HepG2 (cell line): ENCODE measurements around the gene THUMPD1. TPM values are rescaled to one million over a fixed set of nuclear protein-coding genes. Genes with fewer than 3 reads are reported as not detected.

Experiments used
- ATAC-seq: fragments of 200-7000 bp; cut with Tn5 transposase; 3 replicates; pipeline ENCODE4 v1.9.1; 2020; ENCODE audit warnings: mild to moderate bottlenecking, moderate library complexity
- BruUV-seq: library from RNA; stranded (reverse); fragments of 400-500 nt; replicated peaks from 2 replicates; lab custom pipeline; 2021; lab: Mats Ljungman, UMichigan
- CTCF ChIA-PET: fragments of 300-600 bp; formaldehyde crosslinking; extraction: SDS; loops from one replicate; lab custom pipeline; 2021; ENCODE audit warnings: low total read pairs, inconsistent platforms, low intra/inter-chr PET ratio; lab: Yijun Ruan, JAX
- POLR2A ChIA-PET: fragments of 350-600 bp; sonication (Branson Sonifier 250); formaldehyde crosslinking; loops from one replicate; lab custom pipeline; 2020; ENCODE audit warnings: antibody characterized with exemption, inconsistent platforms; lab: Yijun Ruan, JAX
- DNase-seq: peaks from one replicate; pipeline ENCODE4 v3.0.0-alpha.2; 2015; ENCODE audit warnings: low spot score
- FAIRE-seq: peaks from 3 replicates; lab custom pipeline; 2011; peaks lifted over from hg19 to GRCh38; lab: Jason Lieb, UNC
- H2AFZ ChIP-seq: one replicate; pipeline ENCODE4 v1.6.1; 2011; ENCODE audit warnings: low read length, inconsistent platforms
- H3K27ac ChIP-seq: fragments of 300-600 bp; 3 replicates; pipeline ENCODE4 v1.8.0; 2011; ENCODE audit warnings: mixed run types, mild to moderate bottlenecking, mixed read lengths, low read length, inconsistent platforms; ENCODE audit not compliant: insufficient read depth; ENCODE audit errors: extremely low read length
- H3K27me3 ChIP-seq, 2 experiments: fragments of 200-600 bp in 1 of 2; 2 replicates in 1 of 2; 3 replicates in 1 of 2; pipeline versions ENCODE4 v1.6.0 to v1.8.0; 2011; ENCODE audit warnings: low read length in 2 of 2, mild to moderate bottlenecking in 2 of 2, moderate library complexity in 2 of 2, inconsistent platforms in 1 of 2; ENCODE audit not compliant: insufficient read depth in 2 of 2, control insufficient read depth in 1 of 2
- H3K36me3 ChIP-seq, 2 experiments: fragments of 200-600 bp in 1 of 2; replicated peaks in 1 of 2; 2 replicates in 1 of 2; 3 replicates in 1 of 2; pipeline versions ENCODE4 v1.5.1 to v1.8.0; 2011; ENCODE audit warnings: low read length in 2 of 2, inconsistent platforms in 1 of 2; ENCODE audit not compliant: insufficient read depth in 2 of 2, control insufficient read depth in 1 of 2
- H3K4me1 ChIP-seq: 2 replicates; pipeline ENCODE4 v1.5.1; 2012; ENCODE audit warnings: low read length, inconsistent platforms; ENCODE audit not compliant: insufficient read depth
- H3K4me2 ChIP-seq: 2 replicates; pipeline ENCODE4 v1.6.0; 2011; ENCODE audit warnings: low read depth, low read length, inconsistent platforms
- H3K4me3 ChIP-seq, 3 experiments: fragments of 200-600 bp in 1 of 3; sonication (generic), shearing (Covaris generic) in 1 of 3; replicated peaks in 1 of 3; 2 replicates each; pipeline ENCODE4 v1.5.1; 2011 to 2016; ENCODE audit warnings: low read length in 3 of 3, inconsistent platforms in 2 of 3, low read depth in 2 of 3, mild to moderate bottlenecking in 2 of 3, control low read depth in 1 of 3, mixed read lengths in 1 of 3; ENCODE audit not compliant: insufficient read depth in 1 of 3
- H3K79me2 ChIP-seq: one replicate; pipeline ENCODE4 v1.6.1; 2011; ENCODE audit warnings: low read length, inconsistent platforms; ENCODE audit not compliant: insufficient read depth
- H3K9ac ChIP-seq: 2 replicates; pipeline ENCODE4 v1.6.0; 2011; ENCODE audit warnings: mild to moderate bottlenecking, low read depth, low read length, inconsistent platforms; ENCODE audit not compliant: insufficient read depth
- H3K9me3 ChIP-seq: 2 replicates; pipeline ENCODE4 v1.5.1; 2012; ENCODE audit warnings: mild to moderate bottlenecking, low read length
- H4K20me1 ChIP-seq: 2 replicates; pipeline ENCODE4 v1.6.0; 2011; ENCODE audit warnings: inconsistent platforms, mild to moderate bottlenecking, low read length, moderate library complexity; ENCODE audit not compliant: insufficient read depth
- ARID2 ChIP-seq: sonication (generic); formaldehyde crosslinking; IDR thresholded peaks from 2 replicates; pipeline ENCODE4 v1.8.1; 2022; ENCODE audit warnings: mild to moderate bottlenecking, missing genetic modification reagents, borderline replicate concordance
- MXD4 ChIP-seq: IDR thresholded peaks from 2 replicates; pipeline ENCODE4 v1.6.1; 2016; ENCODE audit warnings: mild to moderate bottlenecking, missing biosample characterization, missing genetic modification reagents
- NAIF1 ChIP-seq: sonication (generic); formaldehyde crosslinking; IDR thresholded peaks from 2 replicates; pipeline ENCODE4 v1.5.0; 2020; ENCODE audit warnings: mild to moderate bottlenecking, missing genetic modification reagents, borderline replicate concordance
- PATZ1 ChIP-seq: sonication (generic); formaldehyde crosslinking; IDR thresholded peaks from 2 replicates; pipeline ENCODE4 v1.4.0; 2020; ENCODE audit warnings: missing genetic modification reagents
- PPARG ChIP-seq: conservative IDR thresholded peaks from 2 replicates; pipeline ENCODE4 v1.6.1; 2016; ENCODE audit warnings: missing biosample characterization, missing genetic modification reagents
- TBX2 ChIP-seq: sonication (generic); formaldehyde crosslinking; IDR thresholded peaks from 2 replicates; pipeline ENCODE4 v1.5.0; 2020; ENCODE audit warnings: missing genetic modification reagents, mild to moderate bottlenecking, borderline replicate concordance
- ZNF121 ChIP-seq: sonication (generic); formaldehyde crosslinking; IDR thresholded peaks from 2 replicates; pipeline ENCODE4 v1.5.0; 2020; ENCODE audit warnings: mild to moderate bottlenecking, missing genetic modification reagents
- ZNF577 ChIP-seq: sonication (generic); formaldehyde crosslinking; IDR thresholded peaks from 2 replicates; pipeline ENCODE4 v1.4.0; 2020; ENCODE audit warnings: mild to moderate bottlenecking, low read depth, missing genetic modification reagents, borderline replicate concordance
- ZNF616 ChIP-seq: sonication (generic); formaldehyde crosslinking; IDR thresholded peaks from 2 replicates; pipeline ENCODE4 v1.5.0; 2020; ENCODE audit warnings: low read depth, mild to moderate bottlenecking, missing genetic modification reagents
- WGBS: methylation state at CpG from one replicate; pipeline ENCODE4 v1.1.6; 2017; ENCODE audit warnings: low lambda C conversion rate; 5-methylcytosine and 5-hydroxymethylcytosine counted together
- in situ Hi-C: cut with HindIII; loops from 2 replicates; pipeline ENCODE4 v1.10.0; 2017; ENCODE audit warnings: low pct_unique_long_range_greater_than_20kb; ENCODE audit not compliant: extremely low pct_ligation_motif_present
- intact Hi-C: fragments of 100-400 bp; cut with micrococcal nuclease; formaldehyde crosslinking; loops from one replicate; pipeline ENCODE4 v1.10.0; 2022; ENCODE audit not compliant: unreplicated experiment
- polyA plus RNA-seq, 8 experiments: library from polyadenylated mRNA; depleted of rRNA in 3 of 8; stranded (reverse) in 7 of 8; unstranded in 1 of 8; fragments of >200 nt; fragmentation: Illumina TruSeq in 4 of 8; extraction: Trizol in 4 of 8; gene quantifications; 2 replicates each; pipeline versions ENCODE4 v1.2.1 to v1.2.3, GENCODE V29; 2011 to 2016; ENCODE audit warnings: low read depth in 4 of 8, missing spikeins in 1 of 8, mixed read lengths in 1 of 8; ENCODE audit not compliant: insufficient read depth in 1 of 8
- total RNA-seq, 5 experiments: library from RNA; depleted of rRNA; stranded (reverse); fragments of >200 nt; fragmentation: Illumina TruSeq; extraction: Trizol; gene quantifications; 2 replicates each; pipeline ENCODE4 v1.2.3, GENCODE V29; 2016; ENCODE audit warnings: low read depth in 1 of 5
- TF ChIP-seq, protein P1 (sequence below): sonication (generic); formaldehyde crosslinking; IDR thresholded peaks from 2 replicates; pipeline ENCODE4 v1.5.1; 2020; ENCODE audit warnings: missing genetic modification reagents, mild to moderate bottlenecking, borderline replicate concordance

The THUMPD1 gene
- total and polyA plus RNA-seq, 2 of the 13 experiments (the other 11 are each of a cell fraction or from before 2014, with no cell fraction given): 22.7 to 69.1 TPM

DNA sequence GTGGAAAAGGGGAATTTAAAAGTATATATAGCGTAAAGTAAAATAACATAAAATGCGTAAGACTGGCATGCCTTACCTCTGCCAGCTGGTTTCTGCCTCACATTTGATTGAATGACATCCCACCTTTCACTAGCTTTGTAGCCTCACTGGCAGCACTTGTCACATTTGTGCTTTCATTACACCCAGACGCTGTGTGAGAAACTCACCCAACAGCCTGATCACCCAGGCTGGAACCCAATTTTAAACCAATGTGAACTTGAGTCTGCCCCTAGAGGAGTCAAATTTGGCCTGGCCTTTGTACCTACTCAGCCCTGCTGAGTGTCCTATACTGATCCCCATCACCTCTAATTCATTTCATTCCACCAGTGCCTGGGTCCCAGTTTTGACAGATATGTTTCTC is 4.8 kb upstream of the THUMPD1 start:
- H3K36me3 ChIP-seq: no peaks in the 10 kb centered on the region
- TF ChIP-seq NAIF1 (CRISPR knock-in tag) (no peak), ZNF616 (CRISPR knock-in tag) (no peak), ARID2 (CRISPR knock-in tag) (no peak), ZNF121 (no peak), ZNF577 (CRISPR knock-in tag) (no peak)
- no peak overlapping the region for H2AFZ ChIP-seq
- H3K27ac ChIP-seq: no peak overlapping the region
- intact Hi-C loops (no loop called here), in situ Hi-C loops (no loop called here)
- peaks cover 22% of the 10 kb centered on the region for H3K4me1 ChIP-seq
- no peaks in the 10 kb centered on the region; a peak in 1 of 5 replicates for H3K27me3 ChIP-seq
- FAIRE-seq: no peak
- no peak for ATAC-seq
- DNase-seq: no peak
- no TSS peak for BruUV-seq
- no peak overlapping the region for H3K9ac ChIP-seq
- ChIA-PET POLR2A (no interaction called here), CTCF (no interaction called here)
- H4K20me1 ChIP-seq: no peaks in the 10 kb centered on the region
- no peak overlapping the region for H3K4me2 ChIP-seq
- 95% methylated on average over 3 of the region's 3 CpGs for WGBS
- H3K79me2 ChIP-seq: no peaks in the 10 kb centered on the region
- H3K9me3 ChIP-seq: peaks cover 16% of the 10 kb centered on the region
- no peak overlapping the region for H3K4me3 ChIP-seq

- no peak overlapping the region for H3K27ac ChIP-seq
- FAIRE-seq (peak; percentile 48), ATAC-seq (no peak), DNase-seq (no peak)
- H3K27me3 ChIP-seq: no peaks in the 10 kb centered on the region; a peak in 1 of 5 replicates
- H3K79me2 ChIP-seq: peaks cover 12% of the 10 kb centered on the region
- in situ Hi-C loops: no loop called here
- 53% methylated on average over 7 of the region's 7 CpGs for WGBS
- ChIA-PET CTCF (no interaction called here), POLR2A (no interaction called here)
- no peak overlapping the region for H2AFZ ChIP-seq
- intact Hi-C loops: no loop called here
- peaks cover 12% of the 10 kb centered on the region for H4K20me1 ChIP-seq
- no peaks in the 10 kb centered on the region for H3K36me3 ChIP-seq
- no TSS peak for BruUV-seq
- H3K4me1 ChIP-seq: peaks cover 29% of the 10 kb centered on the region
- peak overlapping the region; percentile 16; the same call in 1 of the 2 replicates for H3K4me2 ChIP-seq
- no peak overlapping the region for H3K4me3 ChIP-seq
- TF ChIP-seq PATZ1 (CRISPR knock-in tag) (no peak), MXD4 (CRISPR knock-in tag) (no peak), PPARG (CRISPR knock-in tag) (peak; percentile 66), TBX2 (CRISPR knock-in tag) (0 out of 2 replicates have a peak, but pooled peaks have one; percentile 15)
- TF ChIP-seq, protein P1, sequence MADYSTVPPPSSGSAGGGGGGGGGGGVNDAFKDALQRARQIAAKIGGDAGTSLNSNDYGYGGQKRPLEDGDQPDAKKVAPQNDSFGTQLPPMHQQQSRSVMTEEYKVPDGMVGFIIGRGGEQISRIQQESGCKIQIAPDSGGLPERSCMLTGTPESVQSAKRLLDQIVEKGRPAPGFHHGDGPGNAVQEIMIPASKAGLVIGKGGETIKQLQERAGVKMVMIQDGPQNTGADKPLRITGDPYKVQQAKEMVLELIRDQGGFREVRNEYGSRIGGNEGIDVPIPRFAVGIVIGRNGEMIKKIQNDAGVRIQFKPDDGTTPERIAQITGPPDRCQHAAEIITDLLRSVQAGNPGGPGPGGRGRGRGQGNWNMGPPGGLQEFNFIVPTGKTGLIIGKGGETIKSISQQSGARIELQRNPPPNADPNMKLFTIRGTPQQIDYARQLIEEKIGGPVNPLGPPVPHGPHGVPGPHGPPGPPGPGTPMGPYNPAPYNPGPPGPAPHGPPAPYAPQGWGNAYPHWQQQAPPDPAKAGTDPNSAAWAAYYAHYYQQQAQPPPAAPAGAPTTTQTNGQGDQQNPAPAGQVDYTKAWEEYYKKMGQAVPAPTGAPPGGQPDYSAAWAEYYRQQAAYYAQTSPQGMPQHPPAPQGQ (CRISPR knock-in tag): no peak
- H3K9ac ChIP-seq: no peak overlapping the region
- peaks cover 16% of the 10 kb centered on the region for H3K9me3 ChIP-seq
Observed at GRCh38 chr16:20744922-20745440, 3.4 kb upstream of the THUMPD1 start.
